ENCODE measurements around the gene KIF26B. TPM values are rescaled to one million over a fixed set of nuclear protein-coding genes. Genes with fewer than 3 reads are reported as not detected.

The KIF26B gene
- polyA plus RNA-seq, 1 donor from 2014 or later, result 6.3 TPM

DNA sequence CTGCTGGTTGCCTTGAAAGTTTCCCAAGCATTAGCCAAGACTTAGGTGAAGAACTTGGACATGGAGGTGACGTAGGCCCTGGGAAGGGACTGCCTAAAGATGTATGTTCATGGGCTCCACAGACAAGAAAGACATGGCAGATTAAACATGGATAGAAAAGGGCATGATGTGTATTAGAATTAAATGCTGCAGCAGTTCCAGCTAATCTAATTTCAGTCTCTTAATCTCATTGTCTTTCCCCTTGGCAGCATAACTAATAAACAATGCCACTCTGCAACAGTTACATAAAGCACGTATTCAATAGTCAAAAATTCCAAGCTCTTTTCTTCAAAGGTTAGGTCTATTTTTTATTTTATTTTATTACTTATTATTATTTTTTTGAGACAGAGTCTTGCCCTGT, 251.6 kb downstream of the KIF26B start:
- no peak for TF ChIP-seq CTCF (IDR thresholded peaks at IDR 0.05; ENCODE audit: poor library complexity, severe bottlenecking)
- TF ChIP-seq, protein P1, sequence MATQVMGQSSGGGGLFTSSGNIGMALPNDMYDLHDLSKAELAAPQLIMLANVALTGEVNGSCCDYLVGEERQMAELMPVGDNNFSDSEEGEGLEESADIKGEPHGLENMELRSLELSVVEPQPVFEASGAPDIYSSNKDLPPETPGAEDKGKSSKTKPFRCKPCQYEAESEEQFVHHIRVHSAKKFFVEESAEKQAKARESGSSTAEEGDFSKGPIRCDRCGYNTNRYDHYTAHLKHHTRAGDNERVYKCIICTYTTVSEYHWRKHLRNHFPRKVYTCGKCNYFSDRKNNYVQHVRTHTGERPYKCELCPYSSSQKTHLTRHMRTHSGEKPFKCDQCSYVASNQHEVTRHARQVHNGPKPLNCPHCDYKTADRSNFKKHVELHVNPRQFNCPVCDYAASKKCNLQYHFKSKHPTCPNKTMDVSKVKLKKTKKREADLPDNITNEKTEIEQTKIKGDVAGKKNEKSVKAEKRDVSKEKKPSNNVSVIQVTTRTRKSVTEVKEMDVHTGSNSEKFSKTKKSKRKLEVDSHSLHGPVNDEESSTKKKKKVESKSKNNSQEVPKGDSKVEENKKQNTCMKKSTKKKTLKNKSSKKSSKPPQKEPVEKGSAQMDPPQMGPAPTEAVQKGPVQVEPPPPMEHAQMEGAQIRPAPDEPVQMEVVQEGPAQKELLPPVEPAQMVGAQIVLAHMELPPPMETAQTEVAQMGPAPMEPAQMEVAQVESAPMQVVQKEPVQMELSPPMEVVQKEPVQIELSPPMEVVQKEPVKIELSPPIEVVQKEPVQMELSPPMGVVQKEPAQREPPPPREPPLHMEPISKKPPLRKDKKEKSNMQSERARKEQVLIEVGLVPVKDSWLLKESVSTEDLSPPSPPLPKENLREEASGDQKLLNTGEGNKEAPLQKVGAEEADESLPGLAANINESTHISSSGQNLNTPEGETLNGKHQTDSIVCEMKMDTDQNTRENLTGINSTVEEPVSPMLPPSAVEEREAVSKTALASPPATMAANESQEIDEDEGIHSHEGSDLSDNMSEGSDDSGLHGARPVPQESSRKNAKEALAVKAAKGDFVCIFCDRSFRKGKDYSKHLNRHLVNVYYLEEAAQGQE (IDR thresholded peaks at IDR 0.05; ENCODE audit: borderline replicate concordance), result no peak
- no peak for TF ChIP-seq SMC3 (conservative IDR thresholded peaks at IDR 0.05; ENCODE audit: poor library complexity)
- TF ChIP-seq TAF1 (IDR thresholded peaks at IDR 0.05; ENCODE audit: low read depth), result no peak
- TF ChIP-seq RAD21 (conservative IDR thresholded peaks at IDR 0.05), result no peak
- TF ChIP-seq EP300 (conservative IDR thresholded peaks at IDR 0.05; ENCODE audit: poor library complexity, severe bottlenecking), result no peak
- no peak for TF ChIP-seq EZH2 (IDR thresholded peaks at IDR 0.05; ENCODE audit: borderline replicate concordance, insufficient read depth, low read length, poor library complexity, severe bottlenecking)
- no peak for TF ChIP-seq MXI1 (conservative IDR thresholded peaks at IDR 0.05; ENCODE audit: poor library complexity, severe bottlenecking)
- no peak for TF ChIP-seq POLR2AphosphoS5 (IDR thresholded peaks at IDR 0.05)

GRCh38 chr1:245407983-245408382, 253.2 kb downstream of the KIF26B start:
- Histone ChIP-seq H3K9me3 (ENCODE audit: low read length) (no peaks in the 10 kb centered on the region), H3K79me2 (replicated peaks; ENCODE audit: insufficient read depth, low read length) (no peaks in the 10 kb centered on the region), H3K27ac (ENCODE audit: low read length) (no peak overlapping the region), H3F3A (ENCODE audit: insufficient read depth, low read length, poor library complexity, severe bottlenecking) (no peaks in the 10 kb centered on the region), H4K20me1 (ENCODE audit: insufficient read depth) (no peaks in the 10 kb centered on the region), H2AFZ (ENCODE audit: low read depth, low read length) (no peak overlapping the region), H3K36me3 (ENCODE audit: insufficient read depth, low read length) (no peaks in the 10 kb centered on the region), H3K27me3 (ENCODE audit: insufficient read depth, low read depth, low read length) (no peaks in the 10 kb centered on the region), H3K4me3 (ENCODE audit: low read length) (no peak overlapping the region), H3K4me2 (ENCODE audit: low read length) (no peak overlapping the region), H3K9ac (ENCODE audit: low read length) (no peak overlapping the region), H3K9me2 (ENCODE audit: insufficient read depth, low read length) (no peaks in the 10 kb centered on the region)
- no peak for TF ChIP-seq TAF1 (IDR thresholded peaks at IDR 0.05; ENCODE audit: low read depth)
- TF ChIP-seq EP300 (conservative IDR thresholded peaks at IDR 0.05; ENCODE audit: poor library complexity, severe bottlenecking), result no peak
- TF ChIP-seq, protein P1 (IDR thresholded peaks at IDR 0.05; ENCODE audit: borderline replicate concordance), result no peak

More for the DNA sequence above, 251.6 kb downstream of the KIF26B start:
- no peaks in the 10 kb centered on the region for H3K9me3 ChIP-seq (ENCODE audit: low read length)
- no peak overlapping the region for H3K27ac ChIP-seq (ENCODE audit: low read length)
- no peaks in the 10 kb centered on the region for H3F3A ChIP-seq (ENCODE audit: insufficient read depth, low read length, poor library complexity, severe bottlenecking)
- H3K4me3 ChIP-seq (ENCODE audit: low read length), result no peak overlapping the region
- no peaks in the 10 kb centered on the region for H4K20me1 ChIP-seq (ENCODE audit: insufficient read depth)
- H3K36me3 ChIP-seq (ENCODE audit: insufficient read depth, low read length), result no peaks in the 10 kb centered on the region
- no peak overlapping the region for H2AFZ ChIP-seq (ENCODE audit: low read depth, low read length)
- H3K27me3 ChIP-seq (ENCODE audit: insufficient read depth, low read depth, low read length), result no peaks in the 10 kb centered on the region
- no peaks in the 10 kb centered on the region for H3K9me2 ChIP-seq (ENCODE audit: insufficient read depth, low read length)
- no peak overlapping the region for H3K4me2 ChIP-seq (ENCODE audit: low read length)
- no peaks in the 10 kb centered on the region for H3K79me2 ChIP-seq (replicated peaks; ENCODE audit: insufficient read depth, low read length)
- H3K9ac ChIP-seq (ENCODE audit: low read length), result no peak overlapping the region

Measured in neural cell (in vitro differentiated cells).